GM12801 (cell line): ENCODE results near the gene ADORA3.

Experiments
- CTCF ChIP-seq: IDR thresholded peaks from one replicate; pipeline ENCODE4 v1.5.1; 2011; ENCODE audit warnings: control low read depth; ENCODE audit not compliant: insufficient read length; ENCODE audit errors: extremely low read depth

The ADORA3 gene

DNA sequence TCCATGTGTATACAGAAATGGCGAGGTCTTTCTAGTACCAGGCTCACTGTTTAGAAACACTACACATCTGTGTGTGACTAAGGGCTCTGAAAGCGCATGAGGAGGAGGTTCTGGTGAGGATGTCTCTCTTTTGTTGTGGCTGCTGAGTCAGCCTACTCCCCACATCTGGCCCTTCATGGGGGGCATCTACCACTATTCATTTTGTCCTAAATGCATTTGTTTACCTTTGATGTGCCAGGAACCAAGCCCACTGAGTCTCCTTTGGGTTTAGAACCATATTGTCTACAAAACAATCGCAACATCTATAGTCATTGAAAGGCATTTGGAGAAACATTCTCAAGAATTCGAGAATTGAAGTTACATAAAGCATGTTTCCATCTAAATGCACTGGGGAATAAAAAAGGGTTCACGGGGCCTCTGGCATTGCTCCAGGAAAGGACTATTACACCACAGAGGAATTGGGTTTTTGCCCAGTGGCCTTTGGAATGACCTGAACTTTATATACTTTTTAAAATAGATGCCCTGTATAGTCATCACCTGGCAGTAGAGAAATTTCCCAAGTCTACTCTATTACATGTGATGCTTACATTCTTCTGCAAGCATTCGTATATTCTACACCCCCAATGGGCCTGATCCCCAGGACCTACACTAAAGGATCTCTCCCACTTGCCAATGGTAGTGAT, 35.1 kb upstream of the ADORA3 start:
- TF ChIP-seq CTCF, result no peak

- no peak for TF ChIP-seq CTCF
These were observed 32.1 kb upstream of the ADORA3 start for GRCh38 chr1:111535256-111536191.

GRCh38 chr1:111520053-111520452, 16.6 kb upstream of the ADORA3 start:
- no peak for TF ChIP-seq CTCF

GRCh38 chr1:111517469-111518225, 14.2 kb upstream of the ADORA3 start:
- TF ChIP-seq CTCF, result no peak

DNA sequence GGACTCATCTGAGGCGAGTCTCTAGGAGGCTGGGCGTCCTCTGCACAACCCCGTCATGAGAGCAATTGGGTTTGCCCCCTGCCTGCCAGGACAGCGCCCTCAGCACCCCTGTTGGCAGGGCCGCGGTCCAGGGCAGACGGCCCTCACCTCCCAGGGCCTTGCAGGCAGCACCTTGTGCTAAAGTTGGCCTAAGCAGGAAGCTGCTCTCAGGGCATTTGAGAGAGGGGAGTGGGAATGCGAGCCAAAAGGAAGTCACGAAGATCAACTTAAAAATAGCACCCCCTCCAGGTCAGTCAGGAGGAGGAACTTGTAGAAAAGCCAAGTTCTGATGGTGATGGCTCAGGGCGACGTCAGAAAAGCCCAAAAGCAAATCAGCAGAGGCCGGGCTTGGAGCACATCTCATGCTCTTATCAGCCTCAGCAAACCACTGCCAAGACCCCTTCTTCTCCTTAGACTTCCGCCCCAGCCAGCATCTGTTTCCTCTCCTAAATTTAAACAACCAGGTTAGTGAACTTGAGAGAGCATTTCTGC, 12.6 kb upstream of the ADORA3 start:
- no peak for TF ChIP-seq CTCF

DNA sequence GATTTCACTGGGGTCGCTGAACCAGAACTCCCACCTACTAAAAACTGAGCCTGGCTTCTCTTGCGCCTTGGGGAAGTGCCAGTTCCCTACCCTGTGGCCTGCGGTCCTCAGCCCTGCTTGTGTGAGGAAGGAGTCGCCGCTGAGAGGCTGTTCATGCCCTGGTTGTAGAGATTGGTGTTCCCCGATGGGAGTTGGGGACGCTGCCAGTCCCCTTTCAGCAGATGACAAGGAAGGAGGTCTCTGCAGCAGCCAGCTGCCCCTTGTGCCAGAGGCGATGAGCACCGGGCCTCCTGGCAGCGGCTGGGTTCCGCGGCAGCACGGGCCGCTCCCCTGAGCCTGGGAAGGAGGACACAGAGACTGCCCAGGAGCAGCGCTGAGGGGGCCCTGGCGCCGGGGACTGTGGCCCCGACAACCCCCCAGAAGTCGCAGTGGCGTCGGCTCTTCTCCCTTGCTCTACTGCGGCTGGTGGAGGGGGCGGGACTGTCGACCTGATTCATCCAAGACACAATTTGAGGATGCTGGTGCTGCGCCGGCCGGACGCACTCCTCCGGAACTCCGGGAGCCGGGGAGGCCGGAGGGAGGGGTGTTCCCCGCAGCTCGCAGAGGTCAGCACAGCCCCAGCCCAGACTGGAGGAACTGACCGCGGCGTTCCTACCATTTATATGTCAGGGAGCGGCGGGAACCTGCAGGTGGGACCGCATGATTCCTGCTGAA, 12.0 kb upstream of the ADORA3 start:
- TF ChIP-seq CTCF, result no peak
